HG02840 (cell line): ENCODE data around the gene ANAPC5.
"Not testable (repeated sequence)": the region's sequence is repeated elsewhere in the genome, so short reads cannot be mapped to it uniquely, and the experiment has no call there.

Source experiments
- ATAC-seq: cut with Tn5 transposase; IDR thresholded peaks from one replicate; pipeline ENCODE4 v1.9.1; 2021; ENCODE audit warnings: mild to moderate bottlenecking, moderate library complexity, moderate number of reproducible peaks; ENCODE audit not compliant: unreplicated experiment, low FRiP score

The ANAPC5 gene

DNA sequence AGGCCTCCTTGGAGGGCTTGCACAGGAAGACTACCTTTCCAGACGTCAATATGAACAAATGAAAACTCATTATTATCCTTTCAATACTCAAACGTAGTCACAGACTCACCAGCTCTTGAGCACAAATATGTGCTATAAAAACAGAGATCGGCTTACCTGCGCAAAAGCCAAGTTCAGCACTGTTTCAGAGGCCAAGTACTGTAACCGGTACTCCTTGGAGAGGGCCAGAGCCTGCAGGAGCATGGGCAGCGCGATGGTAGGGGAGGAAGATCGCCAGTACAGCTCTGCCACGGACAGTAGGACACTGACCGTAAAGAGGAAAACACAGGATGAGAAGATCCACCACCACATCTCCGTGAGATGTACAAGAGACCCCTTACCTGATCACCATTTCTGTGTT, 34.1 kb downstream of the ANAPC5 start:
- ATAC-seq = no peak

DNA sequence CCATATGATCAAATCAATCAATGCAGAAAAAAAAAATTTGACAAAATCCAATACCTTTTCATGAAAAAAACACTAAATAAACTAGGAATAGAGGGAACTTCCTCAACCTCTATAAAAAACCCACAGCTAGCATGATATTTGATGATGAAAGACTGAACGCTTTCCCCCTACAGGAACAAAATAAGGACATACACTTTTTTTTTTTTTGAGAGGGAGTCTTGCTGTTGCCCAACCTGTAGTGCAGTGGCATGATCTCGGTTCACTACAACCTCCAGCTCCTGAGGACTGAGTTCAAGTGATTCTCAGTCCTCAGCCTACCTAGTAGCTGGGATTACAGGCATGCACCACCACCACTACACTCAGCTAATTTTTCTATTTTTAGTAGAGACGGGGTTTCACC, 37.8 kb downstream of the ANAPC5 start:
- ATAC-seq = no peak

DNA sequence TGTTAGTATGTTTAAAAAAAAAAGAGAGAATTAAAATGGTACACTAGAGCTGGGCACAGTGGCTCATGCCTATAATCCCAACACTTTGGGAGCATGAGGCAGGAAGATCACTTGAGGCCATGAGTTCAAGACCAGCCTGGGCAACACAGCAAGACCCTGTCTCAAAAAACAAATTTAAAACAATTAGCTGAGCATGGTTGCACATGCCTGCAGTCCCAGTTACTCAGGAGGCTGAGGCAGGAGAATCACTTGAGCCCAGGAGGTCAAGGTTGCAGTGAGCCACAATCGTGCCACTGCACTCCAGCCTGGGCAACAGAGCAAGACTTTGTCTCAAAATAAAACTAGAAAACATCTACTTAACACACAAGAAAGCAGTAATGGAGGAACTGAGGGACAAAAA, 42.0 kb downstream of the ANAPC5 start:
- not testable (repeated sequence) for ATAC-seq

DNA sequence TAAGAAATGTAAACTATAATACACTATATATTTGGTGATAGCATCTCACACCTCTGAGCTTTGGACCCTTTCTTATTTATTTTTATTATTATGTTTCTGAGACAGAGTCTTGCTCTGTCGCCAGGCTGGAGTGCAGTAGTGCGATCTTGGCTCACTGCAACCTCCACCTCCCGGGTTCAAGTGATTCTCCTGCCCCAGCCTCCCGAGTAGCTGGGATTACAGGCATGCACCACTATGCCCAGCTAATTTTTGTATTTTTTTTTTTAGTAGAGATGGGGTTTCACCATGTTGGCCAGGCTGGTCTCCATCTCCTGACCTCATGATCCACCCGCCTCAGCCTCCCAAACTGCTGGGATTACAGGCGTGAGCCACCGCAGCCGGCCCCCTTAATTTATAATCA, 44.8 kb downstream of the ANAPC5 start:
- not testable (repeated sequence) for ATAC-seq

DNA sequence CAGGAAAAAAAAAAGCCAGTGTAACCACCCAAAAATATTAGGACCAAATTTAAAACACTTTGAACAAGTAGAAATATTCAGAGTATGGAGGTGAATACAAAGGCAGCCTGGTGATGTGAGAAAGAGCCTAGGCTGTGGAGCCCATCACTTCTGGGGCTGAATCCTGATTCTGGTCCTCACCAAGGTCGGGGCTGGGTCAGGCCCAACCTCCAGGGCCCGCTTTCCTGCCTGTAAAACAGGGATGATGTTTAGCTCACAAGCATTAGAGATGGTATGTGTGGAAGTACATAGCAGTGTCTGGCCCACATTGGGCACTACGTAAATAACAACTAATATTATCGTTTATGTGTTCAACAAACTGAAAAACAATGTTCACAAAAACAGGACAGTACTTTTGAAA, 47.9 kb downstream of the ANAPC5 start:
- ATAC-seq = no peak

DNA sequence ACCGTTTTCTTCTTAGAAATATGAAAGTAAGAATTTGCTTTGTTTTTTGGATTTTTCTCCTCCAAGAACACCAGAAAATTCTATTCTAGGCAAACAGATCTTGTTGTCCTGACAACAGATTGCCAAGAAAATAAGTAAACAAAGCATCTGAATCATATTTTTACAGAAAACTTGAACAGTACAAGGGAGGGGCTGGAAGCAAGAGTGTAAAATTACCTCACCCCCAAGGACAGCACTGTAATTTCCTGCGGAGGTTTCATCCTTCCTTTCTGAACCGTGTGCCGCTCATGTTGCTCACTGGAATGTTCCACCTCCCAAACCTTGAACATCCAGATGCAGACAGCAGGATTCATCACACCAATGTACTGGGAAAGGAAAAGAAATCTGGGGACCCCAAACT, 50.3 kb downstream of the ANAPC5 start:
- ATAC-seq = no peak

DNA sequence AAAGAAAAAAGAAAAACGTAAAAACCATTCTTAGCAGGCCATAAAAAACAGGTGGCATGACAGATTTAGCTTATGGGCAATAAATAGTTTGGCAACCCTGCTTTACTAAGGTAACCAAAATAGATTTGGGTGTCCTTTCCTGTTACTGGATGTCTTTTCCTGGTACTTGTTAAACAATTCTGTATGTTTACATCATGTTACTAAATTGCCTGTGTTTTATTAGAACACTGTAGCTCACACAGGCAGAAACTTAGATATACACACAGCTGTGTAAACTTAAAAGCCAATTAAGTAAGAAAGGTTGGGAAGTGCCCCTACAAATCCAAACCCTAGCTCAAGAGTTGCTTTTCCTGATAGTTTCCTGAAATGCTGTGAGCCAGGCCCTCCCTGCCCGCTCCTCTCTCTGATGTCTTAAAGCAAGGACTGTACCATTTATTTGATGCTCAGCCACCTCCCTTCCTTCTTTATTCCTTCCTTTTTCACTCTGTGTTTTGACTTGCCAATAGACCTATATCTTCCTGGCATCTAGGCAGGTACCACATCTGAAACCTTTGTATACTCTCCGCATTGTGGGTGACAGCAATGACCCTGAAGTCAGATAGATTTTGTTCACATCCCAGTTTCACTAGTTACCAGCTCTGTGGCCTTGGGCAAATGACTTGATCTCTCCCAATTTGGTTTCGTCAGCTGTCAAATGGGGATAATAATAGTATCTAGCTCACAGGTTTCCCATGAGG, 52.0 kb downstream of the ANAPC5 start:
- no peak for ATAC-seq

DNA sequence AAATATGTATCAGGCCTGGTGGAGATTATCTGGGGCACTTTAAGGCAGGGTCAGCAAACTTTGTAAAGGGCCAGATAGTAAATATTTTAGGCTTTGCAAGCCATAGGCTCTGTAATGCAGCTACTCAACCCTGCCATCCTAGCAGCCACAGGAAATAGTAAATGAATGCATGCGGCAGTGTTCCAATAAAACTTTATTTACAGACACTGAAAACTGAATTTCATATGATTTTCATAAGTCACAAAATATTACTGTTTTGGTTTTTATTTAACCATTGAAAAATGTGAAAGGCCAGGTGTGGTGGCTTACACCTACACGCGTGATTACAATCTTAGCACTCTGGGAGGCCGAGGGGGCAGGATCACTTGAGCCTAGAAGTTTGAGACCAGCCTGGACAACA, 52.5 kb downstream of the ANAPC5 start:
- ATAC-seq = no peak

DNA sequence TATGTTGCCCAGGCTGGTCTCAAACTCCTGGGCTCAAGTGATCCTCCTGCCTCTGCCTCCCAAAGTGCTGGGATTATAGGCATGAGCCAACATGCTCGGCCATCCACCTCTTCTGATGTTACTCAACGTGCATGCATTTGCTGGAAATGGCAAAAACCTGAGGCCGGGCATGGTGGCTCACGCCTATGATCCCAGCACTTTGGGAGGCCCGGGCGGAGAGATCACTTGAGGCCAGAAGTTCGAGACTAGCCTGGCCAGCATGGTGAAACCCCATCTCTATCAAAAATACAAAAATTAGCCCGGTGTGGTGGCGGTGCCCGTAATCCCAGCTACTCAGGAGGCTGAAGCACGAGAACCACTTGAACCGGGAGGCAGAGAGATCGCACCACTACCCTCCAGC, 53.8 kb downstream of the ANAPC5 start:
- ATAC-seq = not testable (repeated sequence)

DNA sequence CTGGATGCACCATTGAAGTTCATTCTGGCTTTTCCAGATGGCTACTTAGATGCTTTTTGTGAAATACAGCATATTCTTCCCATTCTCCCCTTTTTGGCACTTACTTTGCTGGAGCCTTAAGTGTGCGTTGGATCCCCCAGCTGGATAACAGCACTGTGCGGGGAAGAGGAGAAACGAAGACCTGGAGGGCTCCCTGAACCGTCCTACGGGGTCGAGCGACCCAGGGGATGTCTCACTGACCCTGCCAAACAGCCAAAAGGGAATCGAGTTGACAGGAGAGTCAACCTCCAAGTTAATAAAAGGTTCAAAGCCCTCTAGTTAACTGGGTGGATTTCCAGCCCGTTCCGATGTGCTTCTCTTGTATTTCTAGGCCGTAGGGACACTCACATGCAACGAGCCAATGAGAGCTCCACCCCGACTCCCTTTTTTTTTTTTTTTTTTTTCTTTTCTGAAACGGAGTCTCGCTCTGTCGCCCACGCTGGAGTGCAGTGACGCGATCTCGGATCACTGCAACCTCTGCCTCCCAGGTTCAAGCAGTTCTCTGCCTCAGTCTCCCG, 54.7 kb downstream of the ANAPC5 start:
- ATAC-seq = no peak

DNA sequence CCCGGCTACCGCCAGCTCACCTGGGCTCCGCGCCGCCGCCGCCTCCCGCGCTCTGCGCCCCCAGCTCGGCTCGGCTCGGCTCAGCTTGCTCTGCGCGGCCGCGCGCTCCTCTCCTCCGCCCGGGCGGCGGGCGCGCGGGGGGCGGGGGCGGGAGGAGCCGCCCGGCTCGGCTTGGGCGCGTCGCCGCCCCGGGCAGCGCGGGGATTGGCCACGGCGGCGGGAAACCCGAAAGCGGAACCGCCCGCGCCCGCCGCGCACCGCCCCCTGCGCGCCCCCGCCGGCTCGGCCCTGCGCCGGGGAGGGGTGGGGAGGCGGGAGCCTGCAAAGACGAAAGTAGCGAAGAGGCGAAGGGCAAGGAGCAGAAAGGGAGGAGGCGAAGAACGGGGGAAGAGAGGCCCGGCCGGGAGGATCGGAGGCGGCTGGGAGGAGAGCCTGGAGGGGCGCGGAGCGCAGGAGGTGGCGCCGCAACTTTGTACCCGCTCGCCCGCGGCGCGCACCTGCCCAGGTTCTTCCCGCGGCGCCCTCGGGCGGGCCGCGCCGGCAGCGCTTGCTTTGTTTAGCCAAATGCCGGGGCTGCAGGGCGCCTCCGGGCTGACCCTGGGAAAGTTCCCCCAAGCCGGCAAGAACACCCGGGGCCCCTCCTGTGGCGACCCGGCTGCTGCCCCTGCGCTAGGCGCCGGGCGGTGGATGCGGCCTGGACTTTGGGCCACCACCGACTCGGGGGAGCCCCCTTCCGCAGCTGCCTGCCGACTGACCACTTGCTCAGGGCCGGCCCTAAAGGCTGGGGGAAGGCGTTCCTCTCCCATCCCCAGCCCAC, 55.4 kb downstream of the ANAPC5 start, which contains the start of gene CAMKK2:
TSS of gene CAMKK2 (minus strand) at position 92 of the 817 bp plus-strand sequence. CDS start 22,183 bp downstream, outside the sequence.
- ATAC-seq = peak; percentile 73

DNA sequence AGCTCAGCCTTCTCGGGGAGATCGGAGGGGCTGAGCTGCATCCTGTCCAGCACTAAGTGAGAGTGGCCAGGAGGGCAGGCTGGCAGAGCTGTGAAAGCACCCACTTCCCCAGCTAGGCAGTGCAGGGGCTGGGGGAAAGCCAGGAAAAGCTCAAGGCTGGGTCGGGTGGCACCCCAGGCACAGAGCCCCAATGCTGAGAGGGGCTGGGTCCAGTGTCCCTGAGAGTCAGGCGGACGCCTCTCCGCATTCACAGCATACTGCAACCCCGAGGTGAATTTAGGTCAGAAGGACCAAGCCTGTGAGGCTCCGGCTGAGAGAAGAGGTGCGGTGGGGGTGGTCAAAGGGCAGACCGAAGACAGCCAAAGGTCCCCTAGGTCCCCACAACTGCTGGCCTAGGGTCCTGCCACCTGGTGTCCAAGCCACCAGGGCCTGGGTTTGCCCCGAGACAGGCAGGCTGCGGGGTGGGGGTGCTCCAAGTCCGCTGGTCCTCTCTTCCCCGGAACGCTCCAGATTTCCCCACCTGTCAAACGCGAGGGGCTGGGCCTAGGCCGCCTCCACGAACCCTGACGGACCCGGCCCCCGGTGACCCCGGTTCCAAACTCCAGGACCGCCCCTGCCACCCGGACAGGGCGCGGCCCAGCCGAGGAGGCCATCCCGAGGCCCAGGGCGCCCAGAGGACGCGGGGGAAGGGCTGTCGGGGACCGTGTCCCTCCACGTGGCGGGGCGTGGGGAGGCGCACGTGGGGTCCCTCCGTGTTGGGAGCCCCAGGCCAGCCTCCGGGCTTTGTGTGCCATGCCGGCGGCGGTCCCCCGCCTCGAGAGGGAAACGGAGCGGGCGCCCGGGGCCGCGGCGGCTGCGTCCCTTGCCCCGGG, 56.2 kb downstream of the ANAPC5 start:
- ATAC-seq = peak; percentile 29

DNA sequence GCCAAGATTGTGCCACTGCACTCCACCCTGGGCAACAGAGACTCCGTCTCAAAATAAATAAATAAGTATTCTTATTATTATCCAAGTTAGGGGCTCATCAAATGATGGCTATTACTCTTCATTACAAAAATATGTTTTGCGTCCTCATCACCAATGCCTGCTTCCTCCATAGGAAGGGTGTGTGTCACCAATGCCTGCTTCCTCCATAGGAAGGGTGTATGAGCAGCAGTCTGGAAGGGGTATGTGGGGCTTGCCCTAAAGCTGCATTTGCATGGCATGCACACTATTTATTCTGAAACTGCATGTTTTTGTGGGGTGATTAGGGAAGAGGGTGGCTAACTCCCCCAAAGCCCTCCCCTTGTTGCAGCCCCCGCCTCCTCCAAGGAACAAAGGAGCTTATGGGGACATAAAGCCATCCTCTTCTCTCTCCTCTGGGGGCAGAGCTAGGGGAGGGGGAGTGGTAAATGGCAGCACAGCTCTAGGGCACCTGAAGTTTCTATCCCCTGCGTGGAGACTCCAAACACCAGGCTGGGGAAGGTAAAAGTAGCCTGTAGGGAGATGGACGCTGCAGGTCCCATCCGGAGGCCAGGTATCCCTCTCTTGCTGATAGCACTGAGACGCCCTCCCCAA, 57.0 kb downstream of the ANAPC5 start:
- ATAC-seq = no peak

DNA sequence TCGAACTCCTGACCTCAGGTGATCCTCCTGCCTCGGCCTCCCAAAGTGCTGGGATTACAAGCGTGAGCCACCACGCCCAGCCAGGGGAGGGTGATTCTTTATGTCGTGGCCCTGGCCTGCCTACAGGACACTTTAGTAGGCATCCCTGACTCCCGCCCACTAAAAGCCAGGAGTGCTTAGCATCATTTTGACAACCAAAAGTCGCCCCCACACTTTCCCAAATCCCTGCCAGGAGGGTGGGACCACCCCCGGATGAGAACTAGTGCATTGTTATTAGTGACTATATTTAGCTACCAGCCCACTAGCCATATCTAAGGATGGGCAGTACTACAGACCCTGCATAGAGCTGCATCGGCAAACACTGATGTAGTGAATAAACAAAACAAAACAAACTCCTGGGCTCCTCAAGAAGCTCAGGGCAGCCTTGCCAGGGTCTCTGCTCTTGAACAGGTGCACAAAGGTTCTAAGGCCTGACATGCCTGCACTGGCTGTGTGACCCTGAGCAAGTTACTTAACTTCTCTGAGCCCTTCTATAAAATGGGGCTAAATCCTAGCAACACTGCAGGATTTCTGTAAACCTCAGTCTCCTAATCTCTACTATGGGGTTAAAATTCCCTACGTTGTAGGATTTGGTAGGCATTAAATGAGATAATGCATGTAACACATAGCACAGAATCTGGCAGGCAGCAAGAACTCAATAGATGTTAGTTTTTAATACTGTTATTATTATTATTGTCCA, 57.9 kb downstream of the ANAPC5 start:
- ATAC-seq = no peak

DNA sequence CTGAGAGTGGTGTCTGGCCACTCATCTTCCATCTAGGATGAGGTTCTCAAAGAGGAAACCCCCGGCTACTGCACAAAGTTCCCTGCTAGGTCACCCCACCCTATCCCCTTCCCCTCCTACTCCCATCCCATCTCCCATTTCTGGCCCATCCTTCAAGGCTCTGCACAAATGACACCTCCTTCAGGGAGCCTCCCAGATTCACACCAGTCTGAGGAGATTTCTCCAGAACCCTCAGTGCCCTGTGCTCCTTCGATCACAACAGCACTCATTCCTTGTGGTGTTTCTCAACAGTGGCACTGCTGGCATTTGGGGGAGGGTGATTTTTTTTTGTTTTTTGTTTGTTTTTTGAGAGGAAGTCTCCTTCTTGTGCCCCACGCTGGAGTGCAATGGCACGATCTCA, 58.6 kb downstream of the ANAPC5 start:
- no peak for ATAC-seq

DNA sequence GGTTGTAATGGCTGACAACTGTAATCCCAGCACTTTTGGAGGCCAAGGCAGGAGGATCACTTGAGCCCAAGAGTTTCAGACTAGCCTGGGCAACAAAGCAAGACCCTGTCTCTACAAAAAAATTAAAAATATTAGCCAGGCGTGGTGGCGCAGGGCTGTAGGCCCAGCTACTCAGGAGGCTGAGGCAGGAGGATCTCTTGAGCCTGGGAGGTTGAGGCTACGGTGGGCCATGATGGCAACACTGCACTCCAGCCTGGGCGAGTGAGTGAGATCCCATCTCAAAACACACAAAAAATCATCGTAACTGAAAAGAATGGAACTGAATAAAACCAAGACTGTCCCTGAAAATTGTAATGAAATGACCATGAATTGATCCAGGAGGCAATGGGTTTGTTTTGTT, 61.8 kb downstream of the ANAPC5 start:
- no peak for ATAC-seq

DNA sequence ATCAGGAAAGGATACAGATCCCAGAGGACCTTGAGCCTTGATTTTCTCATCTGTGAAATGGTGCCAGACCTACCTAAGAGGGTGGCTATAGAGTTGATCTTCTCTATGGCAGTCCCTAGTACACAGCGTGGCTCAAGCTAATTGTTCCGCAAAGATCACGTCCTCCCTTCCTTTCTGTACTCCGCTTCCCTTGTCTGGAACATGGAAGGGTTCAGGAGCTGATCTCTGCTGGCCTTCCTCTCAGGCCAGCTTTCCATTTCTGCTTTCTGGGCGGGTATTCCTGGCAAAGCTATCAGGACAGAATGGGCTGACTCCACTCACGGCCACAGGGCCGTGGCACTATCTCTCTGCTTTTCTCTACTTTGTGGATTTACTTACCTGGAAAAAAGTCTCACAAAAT, 62.2 kb downstream of the ANAPC5 start:
- no peak for ATAC-seq

DNA sequence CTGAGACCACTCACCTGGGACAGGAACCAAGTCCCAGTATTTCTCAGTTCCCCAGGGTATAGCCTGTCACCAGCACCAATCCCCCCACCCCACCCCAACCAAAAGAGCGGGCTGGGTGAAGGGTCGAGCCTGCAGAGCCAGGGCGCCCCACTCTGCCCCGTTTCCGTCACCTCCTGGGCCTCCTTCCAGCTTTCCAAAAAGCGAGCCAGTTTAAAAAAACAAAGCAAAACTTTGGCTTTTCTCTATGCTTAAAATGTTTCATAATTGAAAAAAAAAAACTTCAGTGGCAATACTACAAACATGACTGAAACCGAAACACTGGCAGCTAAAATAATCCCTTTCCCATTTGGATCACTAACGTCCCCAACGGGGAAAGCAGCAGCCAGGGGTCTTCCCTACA, 63.2 kb downstream of the ANAPC5 start:
- no peak for ATAC-seq

DNA sequence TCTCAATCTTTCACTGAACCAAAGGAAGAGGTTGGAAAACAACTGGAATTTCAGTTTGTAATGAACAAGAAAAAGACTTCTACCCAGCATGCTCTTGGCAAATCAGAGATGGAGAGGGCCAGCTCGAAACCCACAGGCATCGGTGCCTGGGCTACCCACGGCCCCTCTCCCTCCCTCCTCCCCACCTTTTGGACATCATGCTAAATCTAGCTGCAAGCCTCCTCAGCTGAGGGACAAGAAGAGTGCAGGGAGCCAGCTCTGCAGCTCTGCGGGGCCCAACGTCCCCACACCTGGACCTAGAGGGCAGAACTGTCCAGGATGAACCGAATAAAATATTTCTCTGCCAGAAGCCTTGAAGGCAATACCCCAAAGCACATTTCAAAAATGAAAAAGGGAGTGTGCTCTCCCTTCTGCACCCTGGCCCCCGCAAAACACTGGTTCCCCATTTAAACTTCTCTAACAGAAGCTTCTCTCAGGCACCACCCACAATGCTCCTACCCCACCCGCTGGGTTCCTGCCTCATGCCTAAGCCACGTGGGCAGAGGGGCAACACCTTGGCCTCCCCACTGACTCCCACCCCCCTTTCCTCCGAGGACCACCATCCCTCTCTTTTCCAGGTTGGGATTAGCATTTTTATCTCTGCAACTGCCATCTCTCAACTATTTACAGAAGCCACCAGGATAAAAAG, 63.9 kb downstream of the ANAPC5 start:
- no peak for ATAC-seq
